Heart right ventricle (tissue), 16 donors: ENCODE measurements around the gene MYH1. TPM values are rescaled to one million over a fixed set of nuclear protein-coding genes. Genes with fewer than 3 reads are reported as not detected.

Source experiments
- ATAC-seq, 8 donors: fragments of 200-7000 bp; cut with Tn5 transposase; one replicate each; pipeline ENCODE4 v1.9.1; 2020; ENCODE audit warnings: mild to moderate bottlenecking in 8 of 8, moderate library complexity in 8 of 8, moderate number of reproducible peaks in 1 of 8
- DNase-seq, 2 donors: peaks; one replicate each; pipeline ENCODE4 v3.0.0-alpha.2; 2020
- H3K27ac ChIP-seq, 10 donors: fragments of 200-600 bp; sonication (generic) in 2 of 10; one replicate each; pipeline versions ENCODE4 v1.5.0 to v1.8.0; 2020 to 2022; ENCODE audit warnings: mild to moderate bottlenecking in 3 of 10
- H3K27me3 ChIP-seq, 7 donors: fragments of 200-600 bp; one replicate each; pipeline ENCODE4 v1.8.0; 2021 to 2022; ENCODE audit warnings: mild to moderate bottlenecking in 2 of 7
- H3K36me3 ChIP-seq, 9 donors: fragments of 200-600 bp; sonication (generic) in 1 of 9; one replicate each; pipeline versions ENCODE4 v1.5.0 to v1.8.0; 2020 to 2022; ENCODE audit warnings: mild to moderate bottlenecking in 2 of 9
- H3K4me1 ChIP-seq, 9 donors: fragments of 200-600 bp; sonication (generic) in 1 of 9; one replicate each; pipeline versions ENCODE4 v1.5.0 to v1.8.0; 2020 to 2022; ENCODE audit warnings: mild to moderate bottlenecking in 4 of 9
- H3K4me3 ChIP-seq, 10 donors: fragments of 200-600 bp; sonication (generic) in 2 of 10; one replicate each; pipeline versions ENCODE4 v1.5.0 to v1.8.0; 2020 to 2022; ENCODE audit warnings: mild to moderate bottlenecking in 7 of 10, moderate library complexity in 2 of 10
- H3K9me3 ChIP-seq, 11 donors: fragments of 200-600 bp in 10 of 11; sonication (generic) in 2 of 11; one replicate each; pipeline versions ENCODE4 v1.5.0 to v1.8.0; 2013 to 2022; ENCODE audit warnings: mild to moderate bottlenecking in 2 of 11, control low read depth in 1 of 11, moderate library complexity in 1 of 11
- CTCF ChIP-seq, 9 donors: fragments of 200-600 bp; sonication (generic) in 2 of 9; IDR thresholded peaks; one replicate each; pipeline versions ENCODE4 v1.5.0 to v1.8.0; 2021 to 2022; ENCODE audit warnings: antibody characterized with exemption in 9 of 9, mild to moderate bottlenecking in 5 of 9, moderate library complexity in 1 of 9
- WGBS, 2 donors: extraction: QIAGEN DNeasy Blood & Tissue Kit; methylation state at CpG; one replicate each; pipeline ENCODE4 v1.1.7; 2013; ENCODE audit warnings: inconsistent platforms in 1 of 2; 5-methylcytosine and 5-hydroxymethylcytosine counted together
- intact Hi-C, 10 donors: fragments of 100-400 bp; cut with DNase I; formaldehyde crosslinking; loops; one replicate each; pipeline versions ENCODE4 v1.11.1 to v1.14.2; 2022
- polyA plus RNA-seq, 2 donors: library from polyadenylated mRNA; stranded (reverse); fragments of 200-250 nt; gene quantifications; one replicate each; pipeline ENCODE4 v1.2.3, GENCODE V29; 2013
- total RNA-seq, 10 donors: library from RNA; stranded (reverse); fragmentation: NEBNext Ultra II Directional in 3 of 10; extraction: Animal tissue kit (Norgen Biotek cat#: 25700) in 3 of 10; gene quantifications; one replicate each; pipeline versions ENCODE4 v1.2.1 to v1.2.4, GENCODE V29; 2021 to 2023
- donor health status: Arrhythmogenic right ventricular cardiomyopathy.
- donor health status: ischemic (EF 13 %, LVEDD 7.1; RV severe dilation, severe dysfunction).
- donor health status: healthy with polysubstance abuse.
- donor health status: DM: no; HTN: yes; CAD: no.
- donor health status: DM: no; HTN: no; CAD: no.
- donor health status: ischemic (EF 25% LVEDD 6.9; RV normal size, moderate dysfunction).
- donor health status: ischemic (EF 25% LVEDD 5.7; RV mildly dilated, moderate dysfunction).
- donor health status: healthy.
- donor health status: DM: yes; HTN: yes; CAD: no.
- donor health status: Ischemic cardiomyopathy.
- donor health status: ischemic (EF 35%, LVEDD 5.7; RV mildly dilated, moderate dysfunction).
- donor health status: nonischemic (EF 11% LVEDD 7.7; RV severe dilation, severe dysfunction).
- donor health status: DM: yes; HTN: yes; CAD: no.
- donor health status: PGD.
- donor health status: ischemic (EF 29% LVEDD 5.4; RV normal size, mild dysfunction).
- donor health status: nonischemic (EF 23%, LVEDD 6.1; RV moderate dilation, normal function).

The MYH1 gene
- total and polyA plus RNA-seq, 12 donors, result 0.03 to 0.13 (median 0.05) TPM; not detected in 9

GRCh38 chr17:10532026-10532425 lies 13.7 kb upstream of the MYH1 start:
- Histone ChIP-seq H3K36me3 (no peaks in the 10 kb centered on the region), H3K4me1 (no peaks in the 10 kb centered on the region), H3K27ac (no peak overlapping the region), H3K9me3 (no peaks in the 10 kb centered on the region), H3K4me3 (no peak overlapping the region), H3K27me3 (no peaks in the 10 kb centered on the region)
- DNase-seq, result no peak
- no peak for ATAC-seq
- 69 to 76% methylated on average over 1 of the region's 1 CpG for WGBS, 2 donors
- no peak for TF ChIP-seq CTCF (IDR thresholded peaks at IDR 0.05)
- intact Hi-C loops, result no loop called here

DNA sequence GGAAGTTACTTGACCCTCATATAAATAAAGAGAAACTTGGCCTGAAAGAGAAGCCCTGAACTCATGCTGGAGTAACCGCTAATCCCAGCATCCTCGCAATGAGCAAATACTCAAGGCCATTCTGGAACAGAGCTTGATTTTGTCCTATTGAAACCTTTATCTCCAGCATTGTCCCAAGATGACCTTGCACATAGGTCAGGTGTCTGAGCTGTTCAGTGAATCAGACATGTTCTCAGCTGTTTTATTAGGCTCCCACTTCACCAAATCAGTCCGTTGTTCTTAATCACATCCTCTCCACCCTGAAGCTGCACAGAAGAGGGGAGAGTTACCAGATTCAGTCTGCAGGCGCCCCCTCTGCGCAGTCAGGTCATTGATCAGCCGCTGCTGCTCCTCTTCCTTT lies 9.1 kb upstream of the MYH1 start:
- H3K27me3 ChIP-seq, result no peaks in the 10 kb centered on the region
- no peaks in the 10 kb centered on the region for H3K4me1 ChIP-seq
- 81 to 85% methylated on average over 6 of the region's 6 CpGs for WGBS, 2 donors
- ATAC-seq (no peak), DNase-seq (no peak)
- H3K27ac ChIP-seq, result no peak overlapping the region
- TF ChIP-seq CTCF (IDR thresholded peaks at IDR 0.05), result no peak
- no peak overlapping the region for H3K4me3 ChIP-seq
- intact Hi-C loops, result no loop called here
- H3K9me3 ChIP-seq, result peaks cover 0 to 10% (median 0%) of the 10 kb centered on the region in 11 donors
- H3K36me3 ChIP-seq, result no peaks in the 10 kb centered on the region

DNA sequence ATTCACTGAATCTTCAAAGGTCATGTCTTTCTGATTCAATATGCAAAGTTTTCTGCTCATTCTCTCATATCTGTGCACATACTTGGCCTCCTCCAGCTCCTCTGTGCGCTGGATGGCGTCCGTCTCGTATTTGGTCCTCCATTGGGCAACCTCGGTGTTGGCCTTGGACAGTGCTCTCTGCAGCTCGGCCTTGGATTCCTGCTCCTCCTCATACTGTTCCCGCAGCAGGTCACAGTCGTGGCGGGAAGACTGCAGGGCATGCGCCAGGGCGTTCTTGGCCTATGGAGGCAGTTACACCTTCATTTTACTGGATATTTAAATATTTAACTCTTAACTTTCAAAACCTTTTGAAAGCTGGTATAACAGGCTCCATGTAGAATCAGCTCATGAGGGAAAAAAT lies 8.2 kb upstream of the MYH1 start:
- intact Hi-C loops, result no loop called here
- no peaks in the 10 kb centered on the region for H3K4me1 ChIP-seq
- ATAC-seq (no peak), DNase-seq (no peak)
- 90 to 93% methylated on average over 11 of the region's 11 CpGs for WGBS, 2 donors
- TF ChIP-seq CTCF (IDR thresholded peaks at IDR 0.05), result no peak
- no peak overlapping the region for H3K27ac ChIP-seq
- no peak overlapping the region for H3K4me3 ChIP-seq
- H3K36me3 ChIP-seq, result no peaks in the 10 kb centered on the region
- no peaks in the 10 kb centered on the region for H3K27me3 ChIP-seq
- peaks cover 0 to 17% (median 0%) of the 10 kb centered on the region in 11 donors for H3K9me3 ChIP-seq

- Histone ChIP-seq H3K4me1 (no peaks in the 10 kb centered on the region), H3K27me3 (peaks cover 0 to 3% (median 0%) of the 10 kb centered on the region in 7 donors), H3K27ac (no peak overlapping the region), H3K4me3 (no peak overlapping the region), H3K9me3 (peaks cover 0 to 17% (median 0%) of the 10 kb centered on the region in 11 donors), H3K36me3 (no peaks in the 10 kb centered on the region)
- DNase-seq (no peak), ATAC-seq (no peak)
- intact Hi-C loops, result no loop called here
- WGBS, 2 donors, result 87 to 93% methylated on average over 7 of the region's 7 CpGs
- TF ChIP-seq CTCF (IDR thresholded peaks at IDR 0.05), result no peak
Measured at GRCh38 chr17:10523064-10523463, 4.7 kb upstream of the MYH1 start.
